NCI-H1930 (cell line): ENCODE measurements around the gene DOP1B.
"Not testable (repeated sequence)": the region's sequence is repeated elsewhere in the genome, so short reads cannot be mapped to it uniquely, and the experiment has no call there.

Source experiments
- DNase-seq, 2 experiments: peaks; one replicate each; lab custom pipeline; 2025; lab: John Stamatoyannopoulos, UW

Gene DOP1B

GRCh38 chr21:36156815-36157670 lies at the start of gene DOP1B:
Gene DOP1B, plus strand, starts transcription at chr21:36156824. Its CDS starts 7,910 bp downstream, at chr21:36164734.
- peak in 1 of 2 experiments; percentile 11 for DNase-seq

- DNase-seq, result no peak
Measured at GRCh38 chr21:36109868-36110267, 46.8 kb upstream of the DOP1B start.

GRCh38 chr21:36111238-36111637 lies 45.4 kb upstream of the DOP1B start:
- DNase-seq, result no peak

DNA sequence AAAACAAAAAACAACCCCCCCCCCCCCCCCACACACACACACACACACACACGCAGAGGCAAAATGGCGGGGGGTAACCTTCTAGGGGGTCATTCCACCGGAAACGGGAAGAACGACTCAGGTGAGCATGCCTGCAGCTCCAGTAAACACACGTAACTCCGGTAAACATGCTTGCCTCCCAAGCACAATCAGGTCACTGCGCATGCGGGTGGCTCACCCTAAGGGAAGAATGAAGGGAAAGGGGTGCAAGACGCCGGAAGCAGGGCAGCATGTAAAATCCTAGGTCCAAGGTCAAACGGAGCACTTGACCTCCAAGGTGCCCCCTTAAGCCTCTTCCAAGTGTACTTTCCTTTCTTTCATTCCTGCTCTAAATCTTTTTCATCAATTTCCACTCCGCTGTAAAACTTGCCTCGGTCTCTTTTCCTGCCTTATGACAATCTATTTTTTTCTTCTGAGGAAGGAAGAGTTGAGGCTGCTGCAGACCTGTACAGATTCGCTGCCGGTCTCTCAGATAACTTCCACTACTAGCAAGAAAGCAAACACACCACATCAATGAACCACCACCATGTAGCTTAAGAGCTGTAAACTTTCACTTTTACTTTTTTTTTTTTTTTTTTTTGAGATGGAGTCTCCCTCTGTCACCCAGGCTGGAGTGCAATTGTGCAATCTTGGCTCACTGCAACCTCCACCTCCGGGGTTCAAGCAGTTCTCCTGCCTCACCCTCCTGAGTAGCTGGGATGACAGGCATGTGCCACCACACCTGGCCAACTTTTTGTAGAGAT lies 42.8 kb upstream of the DOP1B start:
- DNase-seq, result no peak

DNA sequence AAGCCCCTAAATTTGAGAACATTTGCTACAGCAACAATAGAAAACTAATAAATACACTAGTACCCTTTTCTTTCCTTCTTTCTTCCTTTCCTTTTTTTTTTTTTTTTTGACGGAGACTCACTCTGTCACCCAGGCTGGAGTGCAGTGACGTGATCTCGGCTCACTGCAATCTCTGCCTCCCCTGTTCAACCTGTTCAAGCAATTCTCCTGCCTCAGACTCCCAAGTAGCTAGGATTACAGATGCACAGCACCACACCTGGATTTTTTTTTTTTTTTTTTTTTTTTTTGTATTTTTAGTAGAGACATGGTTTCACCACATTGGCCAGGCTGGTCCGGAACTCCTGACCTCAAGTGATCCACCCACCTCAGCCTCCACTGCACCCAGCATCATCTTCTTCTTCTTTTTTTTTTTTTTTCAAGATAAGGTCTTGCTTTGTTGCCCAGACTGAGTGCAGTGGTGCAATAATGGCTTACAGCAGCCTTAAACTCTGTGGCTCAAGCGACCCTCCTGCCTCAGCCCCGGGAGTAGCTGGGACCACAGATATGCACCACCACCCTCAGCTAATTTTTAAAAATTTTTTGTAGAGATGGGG lies 41.4 kb upstream of the DOP1B start:
- no peak for DNase-seq

GRCh38 chr21:36117286-36117741 lies 39.3 kb upstream of the DOP1B start:
- no peak for DNase-seq

DNA sequence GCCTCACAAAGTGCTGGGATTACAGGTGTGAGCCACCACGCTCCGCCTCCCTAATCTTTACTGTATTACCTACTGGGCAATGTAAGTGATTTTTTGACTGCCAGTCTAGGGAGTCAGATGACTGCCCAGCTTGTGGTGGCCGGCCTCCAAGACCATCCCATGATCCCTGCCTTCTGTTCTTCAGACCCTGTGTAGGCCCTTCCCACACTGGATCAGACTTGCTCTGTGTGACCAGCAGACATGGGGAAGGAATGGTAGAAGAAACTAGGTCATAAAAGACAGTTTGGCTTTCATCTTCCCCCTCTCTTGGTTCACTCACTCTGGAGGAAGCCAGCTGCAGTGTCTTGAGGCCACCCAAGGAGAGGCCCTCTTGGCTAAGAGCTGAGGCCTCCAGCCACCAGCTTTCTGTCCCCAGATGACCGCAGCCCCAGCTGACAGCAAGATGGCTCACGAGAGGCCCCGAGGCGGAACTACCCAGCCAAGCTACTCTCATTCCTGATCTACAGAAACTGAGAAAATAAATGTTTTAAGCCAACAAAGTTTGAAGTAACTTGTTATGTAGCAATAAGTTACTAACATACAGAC lies 36.2 kb upstream of the DOP1B start:
- no peak for DNase-seq

DNA sequence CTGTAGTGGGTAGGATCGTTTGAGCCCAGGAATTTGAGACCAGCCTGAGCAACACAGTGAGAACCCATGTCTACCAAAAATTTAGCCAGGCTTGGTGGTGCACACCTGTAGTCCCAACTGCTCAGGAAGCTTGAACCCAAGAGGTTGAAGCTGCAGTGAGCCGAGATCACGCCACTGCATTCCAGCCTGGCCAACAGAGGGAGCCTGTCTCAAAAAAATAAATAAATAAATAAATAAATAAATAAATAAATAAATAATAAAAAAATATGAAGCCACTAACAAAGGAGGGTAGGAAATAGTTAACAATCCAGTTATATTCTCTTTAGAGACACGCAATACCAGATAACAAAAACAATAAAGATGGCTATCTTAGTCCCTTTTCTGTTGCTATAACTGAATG lies 33.6 kb upstream of the DOP1B start:
- no peak for DNase-seq

GRCh38 chr21:36124395-36124794 lies 32.2 kb upstream of the DOP1B start:
- DNase-seq, result no peak

- peak in 1 of 2 experiments; percentile 34 for DNase-seq
Measured at GRCh38 chr21:36125512-36126207, 31.0 kb upstream of the DOP1B start.

- no peak for DNase-seq
Measured at GRCh38 chr21:36126208-36126565, 30.4 kb upstream of the DOP1B start.

DNA sequence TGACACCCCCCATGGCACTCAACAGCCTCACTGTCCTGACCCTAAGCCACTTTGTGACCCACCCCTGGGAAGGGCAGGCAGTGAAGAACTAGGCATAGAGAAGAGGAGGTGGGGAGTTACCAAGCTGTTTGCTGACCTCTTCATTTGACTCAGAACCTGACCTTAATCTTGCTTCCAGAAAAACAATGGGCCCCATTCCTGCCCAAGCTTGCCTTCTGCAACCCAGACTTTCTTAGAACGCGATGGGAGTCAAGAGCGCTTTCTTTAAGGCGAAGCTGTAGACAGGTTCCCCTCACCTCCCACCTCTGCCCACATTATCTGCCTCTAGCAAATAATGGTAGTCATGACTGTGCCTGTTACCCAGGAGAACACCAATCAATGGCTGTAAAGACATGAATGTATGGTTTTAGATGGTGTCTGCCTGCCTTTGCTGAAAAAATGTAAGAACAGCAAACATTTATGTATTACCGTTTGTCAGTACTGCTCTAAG lies 30.0 kb upstream of the DOP1B start:
- no peak for DNase-seq

GRCh38 chr21:36127250-36127904 lies 29.2 kb upstream of the DOP1B start:
- no peak for DNase-seq

DNA sequence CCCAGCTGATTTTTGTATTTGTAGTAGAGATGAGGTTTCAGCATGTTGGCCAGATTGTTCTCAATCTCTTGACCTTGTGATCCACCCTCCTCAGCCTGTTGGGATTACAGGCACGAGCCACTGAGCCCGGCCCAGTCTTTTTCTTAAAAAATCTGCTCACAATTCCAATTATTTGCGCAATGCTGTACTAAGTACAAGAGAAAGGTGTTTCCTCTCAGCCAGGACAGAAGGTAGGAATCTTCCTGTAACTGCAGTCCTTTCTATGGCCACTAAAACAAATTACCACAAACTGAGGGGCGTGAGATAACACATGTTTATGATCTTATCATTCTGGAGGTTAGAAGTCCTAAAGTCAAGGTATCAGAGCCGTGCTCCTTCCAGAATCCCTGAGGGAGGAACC lies 28.6 kb upstream of the DOP1B start:
- DNase-seq, result no peak

DNA sequence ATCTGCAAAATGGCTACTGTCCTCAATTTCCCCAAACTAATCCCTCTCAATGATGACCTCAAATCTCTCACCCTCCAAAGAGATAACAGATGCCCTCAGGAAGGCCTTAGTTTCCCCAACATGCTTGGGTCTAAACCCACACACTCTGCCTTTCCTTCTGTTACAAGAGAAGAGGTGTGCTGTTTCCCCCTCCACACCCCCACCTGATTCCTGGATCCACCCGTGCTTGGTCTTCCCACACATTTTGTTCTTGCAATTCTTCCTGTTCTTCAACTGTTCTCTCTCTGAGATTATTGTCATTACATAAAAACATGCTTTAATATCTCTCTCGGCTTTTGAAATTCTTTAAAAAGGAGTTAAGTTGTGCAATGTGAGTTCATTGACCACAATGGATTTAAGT lies 27.4 kb upstream of the DOP1B start:
- no peak for DNase-seq

DNA sequence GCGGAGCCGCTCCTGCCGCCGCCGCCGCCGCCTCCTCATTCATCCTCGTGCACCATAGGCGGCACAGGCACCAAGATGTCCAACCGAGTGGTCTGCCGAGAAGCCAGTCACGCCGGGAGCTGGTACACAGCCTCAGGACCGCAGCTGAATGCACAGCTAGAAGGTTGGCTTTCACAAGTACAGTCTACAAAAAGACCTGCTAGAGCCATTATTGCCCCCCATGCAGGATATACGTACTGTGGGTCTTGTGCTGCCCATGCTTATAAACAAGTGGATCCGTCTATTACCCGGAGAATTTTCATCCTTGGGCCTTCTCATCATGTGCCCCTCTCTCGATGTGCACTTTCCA lies 26.2 kb upstream of the DOP1B start:
- not testable (repeated sequence) for DNase-seq

- DNase-seq, result not testable (repeated sequence)
Measured at GRCh38 chr21:36130839-36131238, 25.8 kb upstream of the DOP1B start.

- no peak for DNase-seq
Measured at GRCh38 chr21:36132696-36133095, 23.9 kb upstream of the DOP1B start.

DNA sequence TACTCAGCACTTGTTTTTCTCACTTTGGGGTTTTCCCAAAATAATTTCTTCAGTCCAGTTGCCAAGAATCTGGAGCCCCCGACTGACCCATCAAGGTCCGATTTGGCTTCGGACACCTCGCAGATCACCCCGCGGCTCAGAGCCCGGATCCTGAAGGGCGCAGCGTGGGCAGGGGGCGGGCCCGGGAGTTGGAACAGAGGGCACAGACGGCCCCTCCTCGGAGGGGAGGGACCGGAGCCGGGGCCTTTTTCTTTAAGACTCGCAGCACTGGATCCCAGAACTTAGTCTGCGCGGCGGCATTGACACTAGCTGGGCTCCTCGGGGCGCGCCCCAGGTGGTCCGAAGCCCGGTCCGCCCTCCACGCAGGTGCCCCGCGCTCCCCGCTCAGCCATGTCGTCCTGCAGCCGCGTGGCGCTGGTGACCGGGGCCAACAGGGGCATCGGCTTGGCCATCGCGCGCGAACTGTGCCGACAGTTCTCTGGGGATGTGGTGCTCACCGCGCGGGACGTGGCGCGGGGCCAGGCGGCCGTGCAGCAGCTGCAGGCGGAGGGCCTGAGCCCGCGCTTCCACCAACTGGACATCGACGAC lies 21.7 kb upstream of the DOP1B start, which contains the start of gene CBR3:
TSS of gene CBR3 (plus strand) at position 277 of the 588 bp plus-strand sequence. CDS start at position 391, 114 bp downstream.
- no peak for DNase-seq

DNA sequence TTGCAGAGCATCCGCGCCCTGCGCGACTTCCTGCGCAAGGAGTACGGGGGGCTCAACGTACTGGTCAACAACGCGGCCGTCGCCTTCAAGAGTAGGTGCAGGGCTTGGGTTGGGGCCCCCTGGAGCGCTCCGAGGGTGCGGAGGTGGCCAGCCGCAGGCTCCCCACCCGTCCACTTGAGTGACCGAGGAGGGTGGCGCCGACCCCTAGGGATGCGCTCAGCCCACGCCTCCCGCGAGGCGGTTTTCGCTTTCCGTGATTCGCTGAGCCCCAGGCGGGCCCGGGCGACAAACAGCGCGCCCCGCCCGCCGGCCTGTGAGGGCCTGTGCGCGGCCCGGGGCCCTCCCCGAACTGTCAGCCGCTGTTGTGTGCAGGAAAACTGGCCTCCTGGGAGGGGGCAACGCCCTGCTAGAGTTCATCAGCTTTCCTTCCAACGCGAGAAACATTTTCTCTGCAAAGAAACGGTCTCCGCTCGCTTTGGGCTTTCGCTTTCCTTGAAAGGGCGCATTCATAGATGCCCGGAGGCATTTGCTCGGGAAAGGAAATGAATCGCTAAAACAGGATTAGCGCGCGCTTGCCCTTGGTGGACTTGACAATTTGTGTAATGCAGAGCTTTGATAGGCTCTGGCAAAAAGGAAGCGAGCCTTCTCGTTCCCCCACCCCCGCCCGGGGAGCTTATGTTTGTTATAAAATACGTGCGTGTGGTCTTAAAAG lies 21.1 kb upstream of the DOP1B start:
- DNase-seq, result peak; percentile 24 to 25
